ENCODE results near the gene KIF3A.

KIF3A gene

DNA sequence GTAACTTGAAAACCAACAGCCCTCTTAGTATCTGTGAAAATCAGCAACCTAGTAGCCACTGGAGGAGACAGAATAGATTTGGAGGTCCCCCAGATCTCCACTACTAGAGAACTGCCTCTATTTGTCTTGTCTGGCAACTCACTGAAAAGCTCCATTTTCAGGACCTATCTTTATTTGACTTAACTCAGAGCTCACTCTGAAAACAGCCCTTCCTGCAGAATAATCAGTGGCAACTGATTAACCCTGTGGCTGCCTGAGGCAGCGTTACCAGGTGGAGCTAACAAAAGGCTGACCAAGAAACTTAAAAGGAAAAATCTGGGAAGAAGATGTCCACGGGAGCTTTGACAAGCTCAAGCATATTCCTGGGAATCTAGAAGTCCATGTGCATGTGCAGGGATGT lies 89.9 kb downstream of the KIF3A start:
- no peak for TF ChIP-seq CTCF (IDR thresholded peaks at IDR 0.05)
- H3K4me3 ChIP-seq: no peak overlapping the region
- no peak overlapping the region for H3K27ac ChIP-seq
- DNase-seq (ENCODE audit: low spot score): no peak

DNA sequence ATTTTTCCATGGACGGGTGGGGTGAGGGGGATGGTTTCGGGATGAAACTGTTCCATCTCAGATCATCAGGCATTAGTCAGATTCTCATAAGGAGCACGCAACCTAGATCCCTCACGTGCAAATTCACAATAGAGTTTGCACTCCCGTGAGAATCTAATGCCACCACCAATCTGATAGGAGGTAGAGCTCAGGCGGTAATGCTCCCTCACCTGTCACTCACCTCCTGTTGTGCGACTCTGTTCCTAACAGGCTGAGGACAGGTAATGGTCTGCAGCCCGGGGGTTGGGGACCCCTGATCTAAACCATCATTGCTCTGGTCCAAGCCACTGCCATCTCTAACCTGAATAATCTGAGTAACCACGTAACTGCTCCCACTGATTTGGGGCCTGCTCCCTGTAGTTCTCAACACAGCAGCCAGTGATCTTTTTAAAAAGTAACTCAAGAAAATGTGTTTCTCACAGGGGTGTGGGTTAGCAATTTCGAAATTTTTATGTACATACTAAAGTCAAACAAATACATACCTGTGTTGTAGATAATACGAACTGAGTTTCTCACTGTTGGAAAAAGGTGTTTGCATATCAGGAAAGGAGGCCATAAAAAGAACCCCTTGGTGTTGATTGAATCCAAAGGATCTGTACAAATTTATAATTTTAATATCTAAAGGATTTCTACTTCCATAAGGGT lies 90.6 kb downstream of the KIF3A start:
- no peak for DNase-seq (ENCODE audit: low spot score)
- H3K27ac ChIP-seq: no peak overlapping the region
- no peak for TF ChIP-seq CTCF (IDR thresholded peaks at IDR 0.05)
- H3K4me3 ChIP-seq: no peak overlapping the region

- TF ChIP-seq CTCF (IDR thresholded peaks at IDR 0.05): no peak
- no peak overlapping the region for H3K27ac ChIP-seq
- no peak for DNase-seq (ENCODE audit: low spot score)
- H3K4me3 ChIP-seq: no peak overlapping the region
These were observed 93.2 kb downstream of the KIF3A start for GRCh38 chr5:132644177-132644576.
